Measurements from ENCODE around the gene TPM2. TPM values are rescaled to one million over a fixed set of nuclear protein-coding genes. Genes with fewer than 3 reads are reported as not detected.

TPM2 gene
- total RNA-seq, 1 donor from 2014 or later = 188 TPM

GRCh38 chr9:35669331-35670145, 20.2 kb downstream of the TPM2 start:
- DNase-seq = no peak
- H3K36me3 Mint-ChIP-seq (ENCODE audit: unreplicated experiment) = peaks cover 4% of the 10 kb centered on the region
- H3K9me3 Mint-ChIP-seq (ENCODE audit: unreplicated experiment) = peaks cover 3% of the 10 kb centered on the region
- H3K27me3 Mint-ChIP-seq (ENCODE audit: unreplicated experiment) = peaks cover 6% of the 10 kb centered on the region
- H3K27ac Mint-ChIP-seq (ENCODE audit: unreplicated experiment) = no peak overlapping the region
- no peaks in the 10 kb centered on the region for H3K4me1 Mint-ChIP-seq (ENCODE audit: low read depth, unreplicated experiment)
- TF ChIP-seq CTCF (IDR thresholded peaks at IDR 0.05; ENCODE audit: partially characterized antibody, unreplicated experiment) = no peak
- no peak overlapping the region for H3K4me3 Mint-ChIP-seq (ENCODE audit: unreplicated experiment)

GRCh38 chr9:35667939-35668338, 21.8 kb downstream of the TPM2 start:
- no peaks in the 10 kb centered on the region for H3K4me1 Mint-ChIP-seq (ENCODE audit: low read depth, unreplicated experiment)
- no peak for TF ChIP-seq CTCF (IDR thresholded peaks at IDR 0.05; ENCODE audit: partially characterized antibody, unreplicated experiment)
- H3K4me3 Mint-ChIP-seq (ENCODE audit: unreplicated experiment) = no peak overlapping the region
- peaks cover 1% of the 10 kb centered on the region for H3K9me3 Mint-ChIP-seq (ENCODE audit: unreplicated experiment)
- no peak overlapping the region for H3K27ac Mint-ChIP-seq (ENCODE audit: unreplicated experiment)
- no peak for DNase-seq
- peaks cover 4% of the 10 kb centered on the region for H3K27me3 Mint-ChIP-seq (ENCODE audit: unreplicated experiment)
- peaks cover 4% of the 10 kb centered on the region for H3K36me3 Mint-ChIP-seq (ENCODE audit: unreplicated experiment)

DNA sequence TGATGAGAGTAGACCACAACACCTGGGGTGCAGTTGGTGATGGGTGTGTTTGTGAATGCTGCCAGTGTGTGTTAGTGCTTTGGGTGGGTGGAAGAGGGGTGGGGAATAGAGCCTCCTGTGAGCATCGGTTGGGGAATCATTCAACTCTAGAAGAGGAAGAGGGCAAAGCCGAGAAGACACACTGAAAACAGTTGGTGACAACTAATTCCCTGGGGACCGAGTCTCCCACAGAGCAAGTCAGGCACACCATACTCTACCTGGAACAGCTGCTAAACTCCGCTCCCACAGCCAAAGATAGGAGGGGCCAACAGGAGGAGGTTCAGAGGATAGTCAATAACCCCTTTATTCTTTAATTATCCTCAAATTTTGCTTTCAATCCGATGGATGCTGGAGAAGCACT, 23.2 kb downstream of the TPM2 start:
- H3K4me3 Mint-ChIP-seq (ENCODE audit: unreplicated experiment) = no peak overlapping the region
- DNase-seq = no peak

DNA sequence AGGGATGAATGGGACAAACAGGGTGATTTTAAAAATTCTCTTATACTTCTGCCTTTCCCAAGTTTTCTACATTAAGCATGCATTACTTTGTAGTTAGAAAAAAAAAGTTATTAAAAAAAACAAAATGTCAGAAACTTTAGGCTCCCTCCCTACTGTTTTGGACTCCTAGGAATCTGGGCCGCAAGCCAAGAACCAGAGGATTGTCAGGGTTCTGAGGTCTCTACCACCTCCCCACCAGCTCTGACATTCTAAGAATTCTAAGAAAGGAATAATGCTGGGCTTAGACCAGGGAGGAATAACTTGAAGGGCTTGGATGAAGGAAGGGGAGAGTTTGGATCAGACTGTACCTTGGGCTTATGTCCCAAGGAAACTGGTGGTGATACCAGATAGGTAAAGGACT, 23.7 kb downstream of the TPM2 start:
- H3K9me3 Mint-ChIP-seq (ENCODE audit: unreplicated experiment) = peaks cover 1% of the 10 kb centered on the region
- H3K27ac Mint-ChIP-seq (ENCODE audit: unreplicated experiment) = no peak overlapping the region
- TF ChIP-seq CTCF (IDR thresholded peaks at IDR 0.05; ENCODE audit: partially characterized antibody, unreplicated experiment) = no peak

More for the DNA sequence above, 23.2 kb downstream of the TPM2 start:
- peaks cover 6% of the 10 kb centered on the region for H3K27me3 Mint-ChIP-seq (ENCODE audit: unreplicated experiment)
- H3K4me1 Mint-ChIP-seq (ENCODE audit: low read depth, unreplicated experiment) = no peaks in the 10 kb centered on the region
- no peak overlapping the region for H3K27ac Mint-ChIP-seq (ENCODE audit: unreplicated experiment)
- no peak for TF ChIP-seq CTCF (IDR thresholded peaks at IDR 0.05; ENCODE audit: partially characterized antibody, unreplicated experiment)
- peaks cover 4% of the 10 kb centered on the region for H3K36me3 Mint-ChIP-seq (ENCODE audit: unreplicated experiment)
- peaks cover 1% of the 10 kb centered on the region for H3K9me3 Mint-ChIP-seq (ENCODE audit: unreplicated experiment)

DNA sequence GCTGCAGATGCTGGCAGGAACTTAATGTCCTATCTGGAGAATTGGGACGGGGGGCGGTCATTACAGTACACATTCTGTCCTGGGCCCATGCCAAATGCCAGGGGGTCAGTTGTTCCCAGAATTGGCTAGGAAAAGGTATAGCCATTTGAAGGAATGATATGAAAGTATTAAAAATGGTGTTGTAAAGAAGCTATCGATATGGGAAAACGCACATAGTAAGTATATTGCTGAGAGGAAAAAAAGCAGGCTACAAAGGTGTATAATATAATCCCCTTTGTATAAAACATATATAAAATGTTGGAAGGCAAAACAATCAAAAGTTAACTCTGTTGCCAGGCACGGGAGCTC, 24.3 kb downstream of the TPM2 start:
- Mint-ChIP-seq H3K27ac (ENCODE audit: unreplicated experiment) (no peak overlapping the region), H3K4me3 (ENCODE audit: unreplicated experiment) (peak overlapping the region; percentile 80), H3K4me1 (ENCODE audit: low read depth, unreplicated experiment) (peaks cover 3% of the 10 kb centered on the region), H3K36me3 (ENCODE audit: unreplicated experiment) (peaks cover 4% of the 10 kb centered on the region), H3K9me3 (ENCODE audit: unreplicated experiment) (peaks cover 1% of the 10 kb centered on the region), H3K27me3 (ENCODE audit: unreplicated experiment) (peaks cover 7% of the 10 kb centered on the region)
- DNase-seq = no peak
- TF ChIP-seq CTCF (IDR thresholded peaks at IDR 0.05; ENCODE audit: partially characterized antibody, unreplicated experiment) = no peak

More for the DNA sequence above, 23.7 kb downstream of the TPM2 start:
- DNase-seq = no peak
- peaks cover 6% of the 10 kb centered on the region for H3K27me3 Mint-ChIP-seq (ENCODE audit: unreplicated experiment)
- peaks cover 4% of the 10 kb centered on the region for H3K36me3 Mint-ChIP-seq (ENCODE audit: unreplicated experiment)
- H3K4me1 Mint-ChIP-seq (ENCODE audit: low read depth, unreplicated experiment) = no peaks in the 10 kb centered on the region
- H3K4me3 Mint-ChIP-seq (ENCODE audit: unreplicated experiment) = peak overlapping the region; percentile 80

Measured in glutamatergic neuron (in vitro differentiated cells).